ACC112 (cell line): ENCODE data around the gene ERGIC3.

ENCODE experiments used
- H2AFZ ChIP-seq: fragments of 200-600 bp; sonication (generic); one replicate; pipeline ENCODE4 v1.6.0; 2017; ENCODE audit warnings: antibody characterized with exemption, low read length; ENCODE audit not compliant: unreplicated experiment
- H3K27ac ChIP-seq: fragments of 200-600 bp; sonication (generic); 2 replicates; pipeline ENCODE4 v1.5.1; 2014; ENCODE audit warnings: low read depth, mild to moderate bottlenecking, antibody characterized with exemption, low read length, moderate library complexity
- H3K27me3 ChIP-seq: fragments of 200-600 bp; sonication (generic); 2 replicates; pipeline ENCODE4 v1.6.1; 2014; ENCODE audit warnings: mild to moderate bottlenecking, antibody characterized with exemption, low read length, moderate library complexity, mixed read lengths; ENCODE audit not compliant: insufficient read depth
- H3K36me3 ChIP-seq: fragments of 200-600 bp; sonication (generic); 2 replicates; pipeline ENCODE4 v1.6.1; 2016; ENCODE audit warnings: mild to moderate bottlenecking, antibody characterized with exemption, low read length, moderate library complexity, mixed read lengths; ENCODE audit not compliant: insufficient read depth
- H3K4me1 ChIP-seq: fragments of 200-600 bp; sonication (generic); one replicate; pipeline ENCODE4 v1.6.1; 2016; ENCODE audit warnings: low read length, mixed read lengths; ENCODE audit not compliant: insufficient read depth, unreplicated experiment, control insufficient read depth
- H3K4me3 ChIP-seq: fragments of 200-600 bp; sonication (generic); 2 replicates; pipeline ENCODE4 v1.5.1; 2014; ENCODE audit warnings: mild to moderate bottlenecking, low read depth, low read length
- H3K79me2 ChIP-seq: fragments of 200-600 bp; sonication (generic); one replicate; pipeline ENCODE4 v1.6.0; 2016; ENCODE audit warnings: low read length; ENCODE audit not compliant: control insufficient read depth, unreplicated experiment, insufficient read depth

Gene ERGIC3

GRCh38 chr20:35506179-35506578 lies 35.7 kb upstream of the ERGIC3 start:
- Histone ChIP-seq H2AFZ (no peak overlapping the region), H3K4me1 (peaks cover 10% of the 10 kb centered on the region), H3K4me3 (no peak overlapping the region), H3K27ac (peak overlapping the region; percentile 20; the same call in 1 of the 2 replicates), H3K27me3 (no peaks in the 10 kb centered on the region), H3K36me3 (peaks cover 15% of the 10 kb centered on the region), H3K79me2 (no peaks in the 10 kb centered on the region)

- no peaks in the 10 kb centered on the region for H3K79me2 ChIP-seq
- peaks cover 21% of the 10 kb centered on the region for H3K36me3 ChIP-seq
- peaks cover 10% of the 10 kb centered on the region for H3K4me1 ChIP-seq
- no peak overlapping the region for H3K4me3 ChIP-seq
- H3K27me3 ChIP-seq = no peaks in the 10 kb centered on the region
- peak overlapping the region; percentile 21; the same call in 1 of the 2 replicates for H3K27ac ChIP-seq
- no peak overlapping the region for H2AFZ ChIP-seq
Measured at GRCh38 chr20:35506872-35507638, 34.8 kb upstream of the ERGIC3 start.

- Histone ChIP-seq H3K36me3 (peaks cover 14% of the 10 kb centered on the region), H3K27ac (no peak overlapping the region), H3K4me1 (peaks cover 10% of the 10 kb centered on the region), H3K79me2 (no peaks in the 10 kb centered on the region), H3K27me3 (no peaks in the 10 kb centered on the region), H3K4me3 (no peak overlapping the region), H2AFZ (no peak overlapping the region)
Measured at GRCh38 chr20:35508493-35509218, 33.2 kb upstream of the ERGIC3 start.

GRCh38 chr20:35510951-35511735 lies 30.7 kb upstream of the ERGIC3 start:
- H3K27me3 ChIP-seq = no peaks in the 10 kb centered on the region
- H2AFZ ChIP-seq = no peak overlapping the region
- H3K4me3 ChIP-seq = no peak overlapping the region
- H3K36me3 ChIP-seq = peaks cover 12% of the 10 kb centered on the region
- H3K27ac ChIP-seq = no peak overlapping the region
- H3K79me2 ChIP-seq = no peaks in the 10 kb centered on the region
- H3K4me1 ChIP-seq = peaks cover 19% of the 10 kb centered on the region

GRCh38 chr20:35511814-35512420 lies 30.0 kb upstream of the ERGIC3 start:
- Histone ChIP-seq H3K4me3 (no peak overlapping the region), H3K27me3 (no peaks in the 10 kb centered on the region), H2AFZ (no peak overlapping the region), H3K36me3 (peaks cover 11% of the 10 kb centered on the region), H3K27ac (no peak overlapping the region), H3K4me1 (peaks cover 19% of the 10 kb centered on the region), H3K79me2 (no peaks in the 10 kb centered on the region)

GRCh38 chr20:35514371-35514932 lies 27.4 kb upstream of the ERGIC3 start:
- no peaks in the 10 kb centered on the region for H3K27me3 ChIP-seq
- H2AFZ ChIP-seq = no peak overlapping the region
- H3K36me3 ChIP-seq = peaks cover 10% of the 10 kb centered on the region
- no peaks in the 10 kb centered on the region for H3K79me2 ChIP-seq
- H3K4me1 ChIP-seq = peaks cover 19% of the 10 kb centered on the region
- no peak overlapping the region for H3K4me3 ChIP-seq
- no peak overlapping the region for H3K27ac ChIP-seq

GRCh38 chr20:35515341-35515740 lies 26.5 kb upstream of the ERGIC3 start:
- Histone ChIP-seq H3K36me3 (peaks cover 6% of the 10 kb centered on the region; the same call in 1 of the 2 replicates), H3K27me3 (no peaks in the 10 kb centered on the region), H3K4me1 (peaks cover 19% of the 10 kb centered on the region), H3K79me2 (no peaks in the 10 kb centered on the region), H3K4me3 (no peak overlapping the region), H3K27ac (no peak overlapping the region), H2AFZ (no peak overlapping the region)

- Histone ChIP-seq H3K27ac (peak overlapping the region; percentile 6; the same call in 1 of the 2 replicates), H3K4me3 (no peak overlapping the region)
Measured at GRCh38 chr20:35515949-35516645, 25.8 kb upstream of the ERGIC3 start.

GRCh38 chr20:35517125-35517524 lies 24.8 kb upstream of the ERGIC3 start:
- Histone ChIP-seq H3K27me3 (no peaks in the 10 kb centered on the region), H3K27ac (no peak overlapping the region), H3K79me2 (no peaks in the 10 kb centered on the region), H2AFZ (no peak overlapping the region), H3K4me1 (peaks cover 19% of the 10 kb centered on the region), H3K4me3 (no peak overlapping the region), H3K36me3 (no peaks in the 10 kb centered on the region)

More at GRCh38 chr20:35515949-35516645, 25.8 kb upstream of the ERGIC3 start:
- H3K4me1 ChIP-seq = peaks cover 19% of the 10 kb centered on the region
- no peak overlapping the region for H2AFZ ChIP-seq
- no peaks in the 10 kb centered on the region for H3K27me3 ChIP-seq
- H3K79me2 ChIP-seq = no peaks in the 10 kb centered on the region
- peaks cover 6% of the 10 kb centered on the region; the same call in 1 of the 2 replicates for H3K36me3 ChIP-seq
